ENCODE results near the gene TCERG1L.

DNA sequence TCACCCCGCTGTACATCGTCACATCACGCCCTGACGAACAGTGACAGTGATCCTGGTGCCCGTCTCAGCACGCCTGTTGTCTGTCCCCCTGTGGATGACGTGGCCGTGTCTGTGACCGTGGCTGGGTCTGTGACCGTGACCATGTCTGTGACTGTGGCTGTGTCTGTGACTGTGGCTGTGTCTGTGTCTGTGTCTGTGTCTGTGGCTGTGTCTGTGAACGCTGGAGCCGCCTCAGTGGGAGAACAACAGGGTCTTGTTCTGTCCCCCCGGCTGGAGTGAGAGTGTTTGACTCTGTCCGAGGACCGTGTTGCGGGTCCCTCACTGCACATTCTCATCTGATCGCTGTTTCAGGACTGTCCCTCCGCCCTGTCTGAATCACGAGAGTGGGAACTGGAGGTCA is 202.2 kb downstream of the TCERG1L start:
- no peak for TF ChIP-seq MYBL2 (CRISPR knock-in tag; IDR thresholded peaks at IDR 0.05)
- TF ChIP-seq, protein P1, sequence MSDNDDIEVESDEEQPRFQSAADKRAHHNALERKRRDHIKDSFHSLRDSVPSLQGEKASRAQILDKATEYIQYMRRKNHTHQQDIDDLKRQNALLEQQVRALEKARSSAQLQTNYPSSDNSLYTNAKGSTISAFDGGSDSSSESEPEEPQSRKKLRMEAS (CRISPR knock-in tag; IDR thresholded peaks at IDR 0.05), result no peak
- TF ChIP-seq, protein P2, sequence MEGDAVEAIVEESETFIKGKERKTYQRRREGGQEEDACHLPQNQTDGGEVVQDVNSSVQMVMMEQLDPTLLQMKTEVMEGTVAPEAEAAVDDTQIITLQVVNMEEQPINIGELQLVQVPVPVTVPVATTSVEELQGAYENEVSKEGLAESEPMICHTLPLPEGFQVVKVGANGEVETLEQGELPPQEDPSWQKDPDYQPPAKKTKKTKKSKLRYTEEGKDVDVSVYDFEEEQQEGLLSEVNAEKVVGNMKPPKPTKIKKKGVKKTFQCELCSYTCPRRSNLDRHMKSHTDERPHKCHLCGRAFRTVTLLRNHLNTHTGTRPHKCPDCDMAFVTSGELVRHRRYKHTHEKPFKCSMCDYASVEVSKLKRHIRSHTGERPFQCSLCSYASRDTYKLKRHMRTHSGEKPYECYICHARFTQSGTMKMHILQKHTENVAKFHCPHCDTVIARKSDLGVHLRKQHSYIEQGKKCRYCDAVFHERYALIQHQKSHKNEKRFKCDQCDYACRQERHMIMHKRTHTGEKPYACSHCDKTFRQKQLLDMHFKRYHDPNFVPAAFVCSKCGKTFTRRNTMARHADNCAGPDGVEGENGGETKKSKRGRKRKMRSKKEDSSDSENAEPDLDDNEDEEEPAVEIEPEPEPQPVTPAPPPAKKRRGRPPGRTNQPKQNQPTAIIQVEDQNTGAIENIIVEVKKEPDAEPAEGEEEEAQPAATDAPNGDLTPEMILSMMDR (IDR thresholded peaks at IDR 0.05), result no peak
- TF ChIP-seq, protein P3, sequence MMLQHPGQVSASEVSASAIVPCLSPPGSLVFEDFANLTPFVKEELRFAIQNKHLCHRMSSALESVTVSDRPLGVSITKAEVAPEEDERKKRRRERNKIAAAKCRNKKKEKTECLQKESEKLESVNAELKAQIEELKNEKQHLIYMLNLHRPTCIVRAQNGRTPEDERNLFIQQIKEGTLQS (CRISPR knock-in tag; conservative IDR thresholded peaks at IDR 0.05), result no peak
- no peak for TF ChIP-seq ESRRA (CRISPR knock-in tag; IDR thresholded peaks at IDR 0.05; ENCODE audit: borderline replicate concordance)

Data from WTC11 (cell line).